RCC 7860 (cell line): ENCODE measurements around the gene ALDH1L1.

Experiments used
- DNase-seq: peaks from one replicate; pipeline ENCODE4 v3.0.0-alpha.2; 2015; ENCODE audit warnings: low spot score
- FAIRE-seq: peaks from 2 replicates; lab custom pipeline; 2012; peaks lifted over from hg19 to GRCh38; lab: Jason Lieb, UNC

The ALDH1L1 gene

GRCh38 chr3:126135406-126136076 lies 44.8 kb downstream of the ALDH1L1 start:
- DNase-seq, result no peak
- no peak for FAIRE-seq

GRCh38 chr3:126135071-126135405 lies 45.3 kb downstream of the ALDH1L1 start:
- no peak for FAIRE-seq
- DNase-seq, result no peak

GRCh38 chr3:126134219-126134975 lies 46.0 kb downstream of the ALDH1L1 start:
- DNase-seq (no peak), FAIRE-seq (no peak)

GRCh38 chr3:126133606-126134005 lies 46.8 kb downstream of the ALDH1L1 start:
- FAIRE-seq (no peak), DNase-seq (no peak)

GRCh38 chr3:126132751-126133511 lies 47.5 kb downstream of the ALDH1L1 start:
- no peak for FAIRE-seq
- DNase-seq, result no peak

- DNase-seq (no peak), FAIRE-seq (no peak)
These were observed 48.3 kb downstream of the ALDH1L1 start for GRCh38 chr3:126131881-126132750.

- FAIRE-seq (no peak), DNase-seq (no peak)
These were observed 49.2 kb downstream of the ALDH1L1 start for GRCh38 chr3:126130981-126131745.

- no peak for DNase-seq
- FAIRE-seq, result no peak
These were observed 50.1 kb downstream of the ALDH1L1 start for GRCh38 chr3:126130081-126130855.

- DNase-seq (peak; percentile 13), FAIRE-seq (no peak)
These were observed 50.9 kb downstream of the ALDH1L1 start for GRCh38 chr3:126129398-126129891.

GRCh38 chr3:126128504-126129397 lies 51.6 kb downstream of the ALDH1L1 start:
- no peak for FAIRE-seq
- DNase-seq, result no peak

GRCh38 chr3:126127904-126128303 lies 52.5 kb downstream of the ALDH1L1 start:
- FAIRE-seq (no peak), DNase-seq (no peak)

- FAIRE-seq (no peak), DNase-seq (no peak)
These were observed 52.9 kb downstream of the ALDH1L1 start for GRCh38 chr3:126127452-126127851.

- DNase-seq, result no peak
- no peak for FAIRE-seq
These were observed 53.5 kb downstream of the ALDH1L1 start for GRCh38 chr3:126126811-126127431.

GRCh38 chr3:126126286-126126685 lies 54.1 kb downstream of the ALDH1L1 start:
- FAIRE-seq, result no peak
- no peak for DNase-seq

GRCh38 chr3:126125781-126126251 lies 54.6 kb downstream of the ALDH1L1 start:
- FAIRE-seq (no peak), DNase-seq (no peak)

- no peak for FAIRE-seq
- no peak for DNase-seq
These were observed 55.0 kb downstream of the ALDH1L1 start for GRCh38 chr3:126125341-126125740.

- FAIRE-seq (no peak), DNase-seq (no peak)
These were observed 55.5 kb downstream of the ALDH1L1 start for GRCh38 chr3:126124896-126125295.
